Head of caudate nucleus (tissue), 42 donors: ENCODE measurements around the gene MYMX.

Experiments
- DNase-seq, 42 donors: peaks; one replicate each; pipeline versions ENCODE4 v3.0.0 to v3.0.0-alpha.2; 2020 to 2021; ENCODE audit warnings: mixed read lengths in 7 of 42
- intact Hi-C: fragments of 100-400 bp; cut with DNase I; formaldehyde crosslinking; loops from one replicate; pipeline ENCODE4 v1.15.0; 2022

MYMX gene

GRCh38 chr6:44267252-44267651 lies 50.5 kb downstream of the MYMX start:
- DNase-seq, result no peak

More at GRCh38 chr6:44267252-44267651, 50.5 kb downstream of the MYMX start:
- intact Hi-C loops, result loop anchor here (5.0 kb wide), 2 partner anchors 45 to 70 kb away; partner anchors contain the start of gene AARS2
